Ovary (tissue), 3 donors: ENCODE data around the gene STK17B.

ENCODE experiments used
- CTCF ChIP-seq, 3 donors: fragments of 450-650 bp in 2 of 3; fragments of 200-600 bp in 1 of 3; IDR thresholded peaks; one replicate each; pipeline versions ENCODE4 v1.5.1 to v1.8.0; 2016 to 2022; ENCODE audit warnings: antibody characterized with exemption in 3 of 3, mild to moderate bottlenecking in 1 of 3
- EP300 ChIP-seq: sonication (generic); formaldehyde crosslinking; IDR thresholded peaks from one replicate; pipeline ENCODE4 v1.6.1; 2017; ENCODE audit warnings: antibody characterized with exemption
- POLR2A ChIP-seq: fragments of 450-650 bp; IDR thresholded peaks from one replicate; pipeline ENCODE4 v1.6.1; 2017; ENCODE audit warnings: antibody characterized with exemption, mild to moderate bottlenecking, moderate library complexity
- donor health status: DM: no; HTN: no; CAD: no.

- TF ChIP-seq CTCF (IDR thresholded peaks at IDR 0.05) (no peak), POLR2A (no peak), EP300 (no peak)
Measured at GRCh38 chr2:196205881-196206435, 34.6 kb upstream of the STK17B start.
